NCI-H1436 (cell line): ENCODE data around the gene GCM1.
"Not testable (repeated sequence)": the region's sequence is repeated elsewhere in the genome, so short reads cannot be mapped to it uniquely, and the experiment has no call there.

Experiments
- DNase-seq: peaks from one replicate; lab custom pipeline; 2025; lab: John Stamatoyannopoulos, UW

GCM1 gene, protein sequence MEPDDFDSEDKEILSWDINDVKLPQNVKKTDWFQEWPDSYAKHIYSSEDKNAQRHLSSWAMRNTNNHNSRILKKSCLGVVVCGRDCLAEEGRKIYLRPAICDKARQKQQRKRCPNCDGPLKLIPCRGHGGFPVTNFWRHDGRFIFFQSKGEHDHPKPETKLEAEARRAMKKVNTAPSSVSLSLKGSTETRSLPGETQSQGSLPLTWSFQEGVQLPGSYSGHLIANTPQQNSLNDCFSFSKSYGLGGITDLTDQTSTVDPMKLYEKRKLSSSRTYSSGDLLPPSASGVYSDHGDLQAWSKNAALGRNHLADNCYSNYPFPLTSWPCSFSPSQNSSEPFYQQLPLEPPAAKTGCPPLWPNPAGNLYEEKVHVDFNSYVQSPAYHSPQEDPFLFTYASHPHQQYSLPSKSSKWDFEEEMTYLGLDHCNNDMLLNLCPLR

DNA sequence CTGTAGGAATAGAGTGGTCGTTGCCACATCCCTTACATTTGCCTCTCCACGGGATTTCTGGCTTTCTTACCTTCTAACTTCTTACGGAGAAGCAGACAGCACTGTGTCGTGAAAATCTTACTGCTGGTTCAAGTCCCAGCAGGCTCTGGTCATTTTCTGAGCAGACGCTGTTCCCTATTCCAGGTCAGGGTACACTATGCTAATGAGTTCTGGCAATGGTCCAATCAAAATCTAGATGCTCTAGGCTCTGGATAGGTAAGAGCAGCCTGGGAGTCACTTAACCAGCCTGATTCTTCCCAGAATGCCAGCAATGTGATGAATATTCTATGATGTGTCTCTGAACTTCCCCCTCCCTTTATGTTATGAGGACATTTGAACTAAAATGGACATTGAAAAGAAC lies at the start of gene GCM1:
TSS of gene GCM1 (minus strand) at position 158 of the 400 bp plus-strand sequence. CDS start 3,209 bp downstream, outside the sequence.
- DNase-seq, result no peak

DNA sequence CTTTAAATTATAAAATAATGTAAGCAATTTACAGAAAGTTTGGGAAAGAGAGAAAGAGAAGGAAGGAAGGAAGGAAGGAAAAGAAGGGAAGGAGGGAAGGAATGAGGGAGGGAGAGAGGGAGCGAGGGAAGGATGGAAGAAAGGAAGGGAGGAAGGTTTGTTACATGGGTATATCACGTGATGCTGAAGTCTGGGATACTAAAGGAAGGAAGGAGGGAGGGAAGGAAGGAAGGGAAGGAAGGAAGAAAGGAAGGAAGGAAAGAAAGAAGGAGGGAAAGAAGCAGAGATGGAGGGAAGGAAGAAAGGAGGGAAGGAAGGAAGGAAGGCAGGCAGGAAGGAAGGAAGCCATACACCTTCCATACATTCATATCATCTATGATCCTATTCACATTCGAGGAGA lies 48.9 kb upstream of the GCM1 start:
- DNase-seq, result no peak

DNA sequence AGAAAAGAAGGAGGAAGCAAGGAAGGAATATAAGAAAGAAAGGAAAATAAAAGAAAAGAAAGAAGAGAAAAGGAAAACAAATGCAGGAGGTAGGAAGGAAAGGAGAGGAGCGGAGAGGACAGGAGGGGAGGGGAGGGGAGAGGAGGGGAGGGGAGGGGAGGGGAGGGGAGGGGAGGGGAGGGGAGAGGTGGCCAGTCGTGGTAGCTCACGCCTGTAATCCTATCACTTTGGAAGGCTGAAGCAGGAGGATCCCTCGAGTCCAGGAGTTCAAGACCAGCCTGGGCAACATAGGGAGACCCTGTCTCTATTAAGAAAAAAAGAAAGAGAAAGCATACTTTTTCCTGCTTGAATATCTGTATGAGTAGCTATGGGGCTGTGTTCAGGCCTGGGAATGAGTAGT lies 46.4 kb upstream of the GCM1 start:
- no peak for DNase-seq

DNA sequence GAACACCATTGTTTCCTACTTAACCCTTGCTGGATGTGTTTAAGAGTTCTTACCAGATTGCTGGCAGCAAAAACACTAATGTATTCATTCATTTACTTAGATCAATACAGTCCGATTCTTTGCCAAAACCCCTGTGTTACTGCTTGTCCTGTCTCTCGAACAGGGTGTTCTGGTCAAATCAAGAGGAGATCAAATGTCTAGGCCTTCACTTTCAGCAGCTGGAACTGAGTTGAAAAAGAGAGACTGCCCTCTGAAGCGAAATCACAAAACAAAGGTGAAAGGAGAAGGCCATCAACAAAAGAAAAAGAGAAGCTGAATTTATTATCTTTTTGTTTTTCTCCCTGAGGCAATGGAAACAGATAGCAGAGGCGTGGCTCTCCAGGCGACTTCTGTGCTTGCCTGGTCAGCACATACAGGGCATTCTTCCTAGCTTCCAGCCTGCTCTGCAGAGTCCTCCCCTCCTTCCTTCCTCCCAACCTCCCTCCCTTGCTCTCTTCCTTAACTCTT lies 44.1 kb upstream of the GCM1 start:
- no peak for DNase-seq

DNA sequence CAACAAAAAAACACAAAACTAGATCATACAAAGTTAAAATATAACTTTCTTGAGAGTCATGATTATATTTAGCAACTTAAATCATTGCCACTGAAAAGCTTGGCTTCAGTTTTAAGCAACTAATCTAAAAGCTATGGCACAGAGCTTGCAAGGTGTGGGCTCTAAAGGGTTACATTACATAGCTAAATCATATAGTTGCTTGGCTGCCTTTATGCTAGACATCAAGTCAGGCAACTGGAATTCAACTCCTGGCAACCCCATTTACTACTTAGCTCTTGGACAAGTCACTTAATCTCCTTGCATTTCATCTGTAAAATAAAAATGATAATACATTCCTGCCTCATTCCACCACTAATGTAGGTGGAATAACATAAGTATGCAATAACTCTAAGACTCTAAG lies 40.9 kb upstream of the GCM1 start:
- DNase-seq, result no peak

DNA sequence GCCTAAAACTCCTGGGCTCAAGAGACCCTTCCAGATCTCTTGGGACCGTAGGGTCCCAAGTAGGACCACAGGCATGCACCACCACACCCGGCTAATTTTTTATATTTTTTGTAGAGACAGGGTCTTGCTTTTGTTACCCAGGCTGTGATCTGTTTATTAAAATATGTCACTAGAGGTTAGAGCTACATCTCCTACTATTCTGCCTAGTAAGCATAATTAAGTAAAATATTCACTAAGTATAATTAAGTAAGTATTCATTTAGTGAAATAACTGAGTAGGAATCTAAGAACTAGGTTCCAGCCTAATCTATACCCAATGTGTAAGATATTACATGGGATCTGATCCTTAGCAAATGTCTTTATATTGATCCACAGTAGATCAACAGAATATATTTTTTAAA lies 40.2 kb upstream of the GCM1 start:
- no peak for DNase-seq

DNA sequence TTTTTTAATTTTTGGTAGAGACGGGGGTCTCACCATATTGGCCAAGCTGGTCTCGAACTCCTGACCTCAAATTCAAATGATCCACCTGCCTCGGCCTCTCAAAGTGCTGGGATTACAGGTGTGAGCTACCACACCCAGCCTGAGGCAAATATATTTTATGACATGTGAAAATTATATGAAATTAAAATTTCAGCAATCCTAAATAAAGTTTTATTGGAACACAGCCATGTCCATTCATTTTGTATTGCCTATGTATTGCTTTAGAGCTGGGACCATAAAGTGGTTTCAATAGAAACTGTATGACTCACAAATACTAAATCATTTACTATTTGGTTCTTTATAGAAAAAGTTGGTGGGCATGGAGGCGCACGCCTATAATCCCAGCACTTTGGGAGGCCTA lies 32.0 kb upstream of the GCM1 start:
- no peak for DNase-seq

DNA sequence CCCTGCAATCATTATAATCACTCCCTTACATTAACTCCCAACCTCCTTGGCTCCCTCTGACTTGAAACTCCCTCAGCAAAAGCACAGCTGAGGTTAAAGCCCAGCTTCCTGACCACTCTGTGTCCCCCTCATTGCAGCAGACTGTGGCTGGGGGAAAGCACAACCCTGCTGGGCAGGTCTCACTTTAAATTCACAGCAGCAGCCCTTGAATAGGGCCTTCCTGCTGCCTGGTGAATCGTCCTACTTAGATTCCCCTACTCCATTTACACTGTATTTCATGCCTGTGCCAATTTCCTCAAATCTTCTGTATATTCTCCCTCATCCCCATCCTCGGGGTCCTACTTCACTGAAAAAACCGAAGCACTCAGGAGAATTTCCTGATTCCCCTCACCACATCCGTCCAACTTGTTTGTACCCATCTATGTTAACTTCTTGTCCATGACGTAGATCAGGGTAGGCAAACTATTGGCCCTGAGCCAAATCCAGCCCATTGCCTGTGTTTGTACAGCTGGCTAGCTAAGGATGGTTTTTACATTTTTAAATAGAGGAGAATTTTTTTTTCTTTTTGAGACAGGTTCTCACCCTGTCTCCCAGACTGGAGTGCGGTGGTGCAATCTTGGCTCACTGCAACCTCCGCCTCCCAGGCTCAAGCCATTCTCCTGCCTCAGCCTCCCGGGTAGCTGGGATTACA lies 31.5 kb upstream of the GCM1 start:
- DNase-seq, result peak; percentile 87

DNA sequence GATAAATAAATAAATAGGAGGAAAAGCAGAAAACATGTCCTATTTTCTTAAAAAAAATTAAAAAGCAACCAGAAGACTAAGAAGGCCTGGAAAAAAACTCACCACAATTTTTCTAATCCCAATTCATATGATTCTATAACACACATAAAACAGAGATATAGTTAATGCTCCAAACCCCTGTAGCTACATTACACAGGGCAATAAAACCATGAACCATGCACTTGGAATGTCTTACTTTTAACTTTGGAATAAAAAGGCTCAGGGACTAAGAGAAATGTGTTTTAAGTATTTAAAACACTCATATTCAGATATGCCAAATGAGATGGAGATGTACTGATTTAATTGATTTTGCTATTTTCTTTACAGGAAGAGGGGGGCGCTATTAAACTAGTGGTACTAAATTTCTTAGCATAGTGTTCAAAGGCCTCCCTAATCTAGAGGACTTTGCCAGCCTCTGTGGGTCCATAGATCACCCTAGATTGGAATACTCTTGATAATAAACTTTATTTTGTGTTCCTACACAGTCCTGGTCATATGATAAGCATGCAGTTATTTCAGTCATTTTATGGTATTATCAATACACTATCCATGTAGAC lies 30.3 kb upstream of the GCM1 start:
- no peak for DNase-seq

DNA sequence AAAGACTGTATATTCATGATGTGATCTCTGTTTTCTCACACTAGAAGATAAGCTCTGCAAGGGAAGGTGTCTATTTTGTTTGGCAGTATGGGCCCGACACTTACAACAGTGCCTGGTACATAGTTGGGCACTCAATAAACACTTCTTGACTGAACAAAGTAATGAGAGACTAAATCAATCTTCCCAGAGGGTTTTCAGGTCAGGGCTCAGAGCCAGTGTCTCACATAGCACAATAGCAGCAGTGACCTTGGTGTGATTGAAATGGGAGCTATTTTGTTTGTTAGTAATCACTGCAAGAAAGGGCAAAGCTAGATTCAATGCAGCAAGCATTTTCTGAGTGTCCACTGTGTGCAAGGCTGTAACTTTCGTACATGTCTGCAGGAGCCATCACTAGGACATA lies 26.4 kb upstream of the GCM1 start:
- no peak for DNase-seq

DNA sequence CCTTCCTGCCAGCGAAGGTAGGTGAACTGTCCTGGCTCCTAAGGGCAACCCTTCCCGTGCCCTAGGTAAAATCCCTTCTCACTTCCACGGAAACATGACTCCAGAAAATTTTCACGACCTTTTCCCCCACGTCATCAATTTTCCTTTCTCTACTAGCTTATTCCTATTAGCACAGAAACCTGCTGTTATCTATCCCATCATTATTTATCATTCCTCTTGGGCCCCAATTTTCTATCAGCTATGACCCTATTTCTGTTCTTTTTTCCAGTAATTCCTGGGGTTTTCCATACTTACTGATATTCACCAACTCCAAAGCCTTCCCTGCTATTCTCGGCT lies 23.8 kb upstream of the GCM1 start:
- DNase-seq, result no peak

DNA sequence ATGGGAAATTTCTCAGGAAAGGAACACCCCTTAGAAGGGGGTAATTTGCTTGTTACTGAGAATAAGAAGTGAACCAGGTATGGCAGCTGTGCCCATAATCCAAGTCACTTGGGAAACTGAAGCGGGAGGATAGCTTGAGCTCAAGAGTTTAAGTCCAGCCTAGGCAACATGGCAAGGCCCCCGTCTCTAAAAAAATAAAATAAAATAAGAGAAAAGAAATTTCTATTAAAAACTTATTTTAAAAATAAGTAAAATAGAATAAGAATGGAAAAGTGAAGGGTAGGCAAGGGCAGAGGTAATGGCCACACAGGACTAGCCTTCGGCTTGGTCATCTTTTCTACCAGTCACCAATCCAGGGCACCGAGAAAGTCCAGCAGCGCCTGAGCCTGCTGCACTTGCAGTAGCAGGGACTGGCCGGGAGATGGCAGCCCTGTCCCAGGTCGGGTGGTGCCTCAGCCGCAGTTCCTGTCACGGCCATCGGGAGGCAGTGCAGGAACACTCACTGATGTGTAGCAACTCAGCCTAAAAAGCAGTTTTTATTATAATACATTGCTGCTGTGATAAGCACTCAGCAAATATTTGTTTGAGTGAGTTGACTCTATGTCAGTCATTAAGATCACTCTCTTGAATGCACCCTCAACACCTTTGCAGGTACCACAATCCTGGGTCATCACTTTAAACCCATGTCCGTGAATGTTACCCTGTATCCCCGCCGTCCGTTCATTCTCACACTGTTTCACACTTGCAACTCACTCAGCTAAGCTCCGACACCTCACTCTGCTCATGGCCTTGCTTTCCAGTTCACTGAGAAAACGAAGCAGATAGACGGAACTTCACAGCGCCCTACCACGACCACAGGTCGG lies 23.2 kb upstream of the GCM1 start:
- DNase-seq, result peak; percentile 74

DNA sequence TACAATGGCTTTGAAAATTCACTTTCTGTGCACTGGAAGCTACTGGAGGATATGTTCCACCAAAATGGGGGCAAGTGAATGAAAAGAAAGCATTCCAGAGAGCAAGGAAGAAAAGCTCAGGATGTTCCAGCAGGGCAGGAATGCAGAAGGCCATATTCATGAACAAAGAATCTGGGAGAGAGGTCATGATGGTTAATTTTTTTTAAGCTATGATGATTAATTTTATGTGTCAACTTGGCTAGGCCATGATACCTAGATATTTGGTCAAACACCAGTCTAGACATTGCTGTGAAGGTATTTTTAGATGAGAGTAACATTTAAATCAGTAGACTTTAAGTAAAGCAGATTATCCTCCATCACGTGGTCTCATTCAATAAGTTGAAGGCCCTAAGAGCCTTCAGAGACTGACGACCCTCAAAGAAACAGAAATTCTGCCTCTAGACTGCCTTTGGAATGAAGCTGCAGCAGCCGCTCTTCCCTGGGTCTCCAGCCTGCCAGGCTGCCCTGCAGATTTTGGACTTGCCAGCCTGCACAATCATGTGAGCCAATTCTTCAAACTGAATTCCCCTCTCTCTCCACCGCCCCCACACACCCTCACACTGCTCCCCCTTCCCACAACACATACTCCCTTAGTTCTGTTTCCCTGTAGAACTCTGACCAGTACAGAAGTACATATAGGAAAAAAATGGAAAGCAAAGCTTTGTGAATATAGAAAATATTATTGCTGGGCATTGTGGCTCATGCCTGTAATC lies 20.1 kb upstream of the GCM1 start:
- DNase-seq, result no peak

DNA sequence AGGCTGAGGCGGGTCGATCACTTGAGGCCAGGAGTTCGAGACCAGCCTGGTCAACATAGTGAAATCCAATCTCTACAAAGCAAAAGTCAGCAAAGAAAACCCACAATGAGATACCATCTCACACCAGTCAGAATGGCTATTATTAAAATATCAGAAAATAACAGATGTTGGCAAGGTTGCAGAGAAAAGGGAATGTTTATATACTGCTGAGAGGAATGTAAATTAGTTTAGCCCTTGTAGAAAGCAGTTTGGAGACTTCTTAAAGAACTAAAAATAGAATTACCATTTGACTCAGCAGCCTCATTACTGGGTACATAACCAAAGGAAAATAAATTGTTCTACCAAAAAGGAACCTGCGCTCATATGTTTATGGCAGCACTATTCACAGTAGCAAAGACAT lies 16.7 kb upstream of the GCM1 start:
- DNase-seq, result no peak

DNA sequence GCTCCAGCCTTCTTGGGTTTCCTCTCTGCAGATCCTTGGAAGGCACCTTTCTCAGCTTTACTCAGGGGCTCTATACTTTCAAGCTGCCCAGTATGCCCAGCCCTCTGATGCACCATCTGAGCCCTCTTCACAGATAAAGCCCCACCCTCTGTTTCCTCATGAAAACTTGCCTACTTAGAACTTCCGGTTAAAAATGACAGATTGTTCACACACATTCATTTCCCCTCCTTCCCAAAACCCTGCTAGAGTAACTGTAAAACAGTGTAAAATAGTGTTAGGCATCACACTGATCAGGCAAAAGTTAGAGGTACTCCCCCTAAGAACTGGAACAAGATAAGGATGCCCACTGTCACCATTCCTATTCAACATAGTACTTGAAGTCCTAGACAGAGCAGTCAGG lies 14.0 kb upstream of the GCM1 start:
- DNase-seq, result no peak

DNA sequence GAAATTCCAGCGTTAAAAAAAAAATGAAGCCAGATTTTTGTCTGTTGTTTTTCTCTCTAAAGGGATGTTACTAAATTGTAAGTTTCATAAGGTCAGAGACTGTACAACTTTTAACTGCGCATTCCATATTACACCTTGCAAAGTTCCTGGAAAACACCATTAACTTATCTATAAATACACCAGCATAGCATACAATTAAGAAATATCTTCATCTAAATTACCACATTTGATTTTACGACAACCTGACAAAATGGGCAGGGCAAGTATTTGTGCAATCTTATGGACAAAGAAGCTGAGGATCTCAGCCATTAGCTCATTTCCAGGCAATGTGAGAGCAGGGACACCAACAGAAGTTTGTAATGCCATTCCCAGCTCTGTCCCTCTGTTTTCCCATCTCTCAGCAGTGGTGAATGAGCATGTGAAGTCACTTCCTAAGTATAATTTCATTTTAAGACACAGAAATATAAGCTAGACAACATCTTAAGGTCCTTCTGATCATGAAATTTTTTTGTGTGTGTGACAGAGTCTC lies 12.9 kb upstream of the GCM1 start:
- DNase-seq, result no peak

DNA sequence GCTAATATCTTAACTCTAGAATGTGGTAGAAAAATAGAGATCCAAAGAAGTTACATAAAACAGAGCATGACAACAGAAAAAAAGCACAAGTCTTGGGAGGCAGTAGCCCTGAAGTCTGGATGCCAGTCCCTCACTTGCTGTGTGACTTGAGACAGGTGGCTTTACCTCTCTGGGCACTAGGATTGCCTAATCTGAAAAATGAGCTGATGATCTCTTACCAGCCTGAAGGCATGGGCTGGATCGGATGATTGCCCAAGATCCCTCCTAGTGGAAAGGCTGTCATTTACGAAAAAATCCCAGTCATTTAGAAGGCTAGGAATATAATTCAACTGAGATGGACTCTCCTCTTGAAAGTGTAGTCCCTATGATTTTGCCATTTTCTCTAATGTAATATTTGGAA lies 10.9 kb upstream of the GCM1 start:
- DNase-seq, result no peak

DNA sequence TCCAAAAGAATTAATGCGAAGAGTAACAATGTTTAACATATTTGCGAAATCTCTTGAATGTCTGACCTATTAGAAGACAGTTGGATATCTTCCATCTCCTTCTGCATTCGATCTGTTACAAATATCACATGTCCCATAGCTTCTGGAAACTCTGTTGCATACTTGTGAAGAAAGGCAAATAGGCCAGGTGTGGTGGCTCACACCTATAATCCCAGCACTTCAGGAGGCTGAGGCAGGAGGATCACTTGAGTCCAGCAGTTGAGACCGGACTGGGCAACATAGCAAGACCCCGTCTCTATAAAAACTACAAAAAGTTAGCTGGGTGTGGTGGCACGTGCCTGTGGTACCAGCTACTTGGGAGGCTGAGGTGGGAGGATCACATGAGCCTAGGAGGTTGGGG lies 9.4 kb upstream of the GCM1 start:
- not testable (repeated sequence) for DNase-seq

DNA sequence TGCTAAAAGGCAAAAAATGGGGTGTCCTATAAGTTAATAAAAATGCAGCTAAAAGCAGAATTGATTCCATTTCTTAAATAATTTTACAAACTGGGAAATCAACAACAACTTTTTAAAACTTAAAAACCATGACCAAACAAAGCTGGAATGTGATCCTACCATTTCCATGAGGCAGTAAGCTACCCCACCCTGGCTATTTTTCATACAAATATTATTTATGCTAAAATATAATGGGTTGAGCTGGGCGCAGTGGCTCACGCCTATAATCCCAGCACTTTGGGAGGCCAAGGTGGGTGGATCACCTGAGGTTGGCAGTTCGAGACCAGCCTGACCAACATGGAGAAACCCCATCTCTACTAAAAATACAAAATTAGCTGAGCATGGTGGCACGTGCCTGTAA lies 6.6 kb upstream of the GCM1 start:
- not testable (repeated sequence) for DNase-seq

DNA sequence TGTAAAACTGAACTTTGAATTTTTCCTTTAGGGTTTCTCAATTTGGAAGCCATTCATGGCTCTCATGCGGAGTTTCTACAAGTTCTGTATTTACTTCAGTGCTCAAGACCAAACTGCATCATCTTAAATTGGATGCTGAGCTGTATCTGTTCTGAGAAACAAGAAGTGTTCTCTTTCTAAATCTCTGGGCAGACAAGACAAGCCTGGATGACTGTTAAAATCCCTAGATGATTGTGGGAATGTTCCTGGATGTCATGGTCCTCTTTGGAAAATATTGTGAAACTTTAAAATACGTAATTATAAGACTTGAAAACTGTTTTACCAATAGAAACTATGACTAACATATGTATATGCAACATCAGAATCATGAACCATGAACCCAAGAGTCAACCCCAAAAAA lies 6.2 kb upstream of the GCM1 start:
- no peak for DNase-seq

DNA sequence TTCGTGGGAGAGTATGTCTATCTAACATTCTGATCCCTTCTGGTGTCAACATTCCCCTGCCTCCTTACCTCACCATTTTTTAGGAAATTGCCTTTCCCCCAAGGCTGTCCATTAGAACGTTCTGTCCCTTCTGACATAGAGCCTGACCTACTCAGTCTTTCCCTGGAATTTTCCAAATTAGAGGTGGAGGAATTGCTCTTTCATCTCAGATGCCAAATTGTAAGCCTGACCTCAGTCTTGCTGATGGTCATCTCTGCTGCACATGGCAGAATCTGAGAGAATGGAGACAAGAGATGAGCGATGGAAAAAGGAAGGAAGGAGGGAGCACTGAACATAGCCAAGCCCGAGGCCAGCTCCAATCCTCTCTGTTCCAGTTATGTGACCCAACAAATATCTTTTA lies 5.4 kb upstream of the GCM1 start:
- no peak for DNase-seq
